Large intestine (tissue), 3 donors: ENCODE data around the gene EPN1. TPM values are rescaled to one million over a fixed set of nuclear protein-coding genes. Genes with fewer than 3 reads are reported as not detected.

Source experiments
- DNase-seq, 2 donors: peaks; one replicate each; pipeline versions ENCODE4 v3.0.0 to v3.0.0-alpha.2; 2013
- H3K27ac ChIP-seq: one replicate; pipeline ENCODE4 v1.5.1; 2013; ENCODE audit warnings: low read length
- H3K27me3 ChIP-seq: 2 replicates; pipeline ENCODE4 v1.6.1; 2013; ENCODE audit warnings: low read length; ENCODE audit not compliant: control insufficient read depth, insufficient read depth
- H3K36me3 ChIP-seq: 2 replicates; pipeline ENCODE4 v1.6.1; 2013; ENCODE audit warnings: low read length; ENCODE audit not compliant: control insufficient read depth, insufficient read depth
- H3K4me1 ChIP-seq: one replicate; pipeline ENCODE4 v1.6.1; 2013; ENCODE audit warnings: low read length; ENCODE audit not compliant: control insufficient read depth, insufficient read depth
- H3K4me3 ChIP-seq: one replicate; pipeline ENCODE4 v1.5.1; 2013; ENCODE audit warnings: low read length
- H3K9me3 ChIP-seq: one replicate; pipeline ENCODE4 v1.6.1; 2013; ENCODE audit warnings: mild to moderate bottlenecking, low read depth, low read length, moderate library complexity; ENCODE audit not compliant: control insufficient read depth
- WGBS: methylation state at CpG from one replicate; pipeline ENCODE4 v1.1.5; 2013; ENCODE audit warnings: low lambda C conversion rate; ENCODE audit not compliant: insufficient coverage; 5-methylcytosine and 5-hydroxymethylcytosine counted together
- polyA plus RNA-seq: library from polyadenylated mRNA; unstranded; fragments of 120-200 nt; gene quantifications from one replicate; pipeline ENCODE4 v1.2.1, GENCODE V29; 2013

The EPN1 gene
- polyA plus RNA-seq, 1 donor, result 153 TPM

DNA sequence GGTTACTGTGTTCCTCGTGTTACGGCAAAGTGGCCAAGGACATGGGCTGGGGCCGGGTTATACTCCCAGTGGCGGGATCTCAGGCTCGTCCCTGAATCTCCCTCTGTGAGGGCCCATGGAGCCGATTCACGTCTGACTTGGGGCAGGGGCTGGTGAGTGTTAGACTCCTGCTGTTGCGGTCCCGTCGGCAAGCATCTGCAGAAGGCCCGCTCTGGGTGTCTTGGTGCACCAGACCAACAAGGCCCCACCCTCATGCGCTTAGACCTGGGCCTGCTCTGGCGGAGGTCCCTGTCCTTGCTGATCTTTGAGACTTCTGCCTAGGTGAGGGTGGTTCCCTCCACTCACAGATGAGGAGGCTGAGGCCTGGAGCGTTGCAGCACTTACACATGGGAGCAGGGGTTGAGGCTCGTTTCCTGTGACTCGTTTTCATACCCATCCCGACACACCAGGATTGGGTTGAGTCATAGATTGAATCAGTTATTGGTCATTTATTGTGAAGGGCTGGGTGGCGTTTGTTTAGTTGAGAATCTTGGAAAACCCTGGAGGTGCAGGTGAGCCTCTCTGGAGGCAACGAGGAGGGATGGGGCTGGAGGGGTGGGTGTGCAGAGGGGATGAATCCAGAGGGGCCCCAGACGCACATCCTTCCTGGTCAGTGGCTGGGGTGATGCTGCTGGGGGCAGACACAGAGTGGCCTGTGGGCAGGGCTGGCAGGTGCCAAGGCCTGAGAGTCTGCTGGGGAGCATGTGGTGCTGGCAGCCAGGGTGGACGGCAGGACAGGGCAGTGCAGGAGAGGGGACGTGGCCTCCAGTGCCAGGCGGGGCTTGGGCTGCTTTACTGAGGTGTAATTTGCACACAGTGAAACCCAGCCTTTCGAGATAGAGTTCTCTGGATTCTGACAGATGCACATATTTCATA, 4.6 kb downstream of the EPN1 start:
- Histone ChIP-seq H3K4me3 (no peak overlapping the region), H3K36me3 (peaks cover 49% of the 10 kb centered on the region), H3K27me3 (no peaks in the 10 kb centered on the region), H3K27ac (no peak overlapping the region), H3K9me3 (no peaks in the 10 kb centered on the region), H3K4me1 (peaks cover 37% of the 10 kb centered on the region)
- WGBS, result 87% methylated on average over 3 of the region's 24 CpGs
- no peak for DNase-seq

DNA sequence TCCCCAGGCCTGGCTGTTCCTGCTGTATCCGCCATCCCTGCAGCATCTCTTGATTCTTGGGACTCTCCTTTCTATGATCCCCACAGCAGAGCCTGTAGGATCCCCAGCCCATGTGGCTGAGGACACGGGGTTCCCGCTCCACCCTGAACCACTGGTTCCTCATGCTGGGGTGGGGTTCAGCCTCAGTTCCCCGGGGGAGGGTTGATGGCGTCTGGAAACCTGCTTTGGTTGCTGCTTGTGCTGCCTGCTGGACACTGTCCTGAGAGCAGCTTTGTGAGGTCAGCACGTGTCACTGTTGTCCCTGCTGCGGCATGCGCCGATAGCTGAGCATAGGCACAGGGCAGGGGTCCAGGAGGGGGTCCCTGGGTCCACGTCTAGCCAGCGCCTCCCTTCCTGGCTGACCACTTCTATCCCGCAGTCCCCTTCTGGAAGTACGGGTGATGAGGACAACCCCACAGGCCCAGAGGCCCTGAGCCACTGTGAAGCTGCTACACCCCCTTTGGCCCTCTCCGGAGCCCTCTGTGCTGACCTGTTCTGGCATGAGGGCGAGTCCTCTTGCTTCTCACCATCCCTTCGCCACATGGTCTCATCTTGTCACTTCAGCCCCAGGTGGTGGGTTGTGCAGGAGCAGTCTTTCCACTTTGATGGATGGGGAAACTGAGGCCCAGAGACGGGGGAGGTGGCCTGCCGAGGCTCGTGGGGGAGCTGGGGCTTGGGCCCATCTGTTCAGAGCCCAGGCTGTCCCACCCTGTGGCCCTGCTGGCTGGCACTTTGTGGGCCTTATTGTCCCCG, 5.5 kb downstream of the EPN1 start:
- no CpG with 5 or more reads among the region's 20 CpGs for WGBS
- DNase-seq, result no peak
- H3K4me1 ChIP-seq, result peaks cover 46% of the 10 kb centered on the region
- H3K4me3 ChIP-seq, result no peak overlapping the region
- H3K36me3 ChIP-seq, result peaks cover 56% of the 10 kb centered on the region
- H3K27ac ChIP-seq, result no peak overlapping the region
- no peaks in the 10 kb centered on the region for H3K27me3 ChIP-seq
- no peaks in the 10 kb centered on the region for H3K9me3 ChIP-seq

DNA sequence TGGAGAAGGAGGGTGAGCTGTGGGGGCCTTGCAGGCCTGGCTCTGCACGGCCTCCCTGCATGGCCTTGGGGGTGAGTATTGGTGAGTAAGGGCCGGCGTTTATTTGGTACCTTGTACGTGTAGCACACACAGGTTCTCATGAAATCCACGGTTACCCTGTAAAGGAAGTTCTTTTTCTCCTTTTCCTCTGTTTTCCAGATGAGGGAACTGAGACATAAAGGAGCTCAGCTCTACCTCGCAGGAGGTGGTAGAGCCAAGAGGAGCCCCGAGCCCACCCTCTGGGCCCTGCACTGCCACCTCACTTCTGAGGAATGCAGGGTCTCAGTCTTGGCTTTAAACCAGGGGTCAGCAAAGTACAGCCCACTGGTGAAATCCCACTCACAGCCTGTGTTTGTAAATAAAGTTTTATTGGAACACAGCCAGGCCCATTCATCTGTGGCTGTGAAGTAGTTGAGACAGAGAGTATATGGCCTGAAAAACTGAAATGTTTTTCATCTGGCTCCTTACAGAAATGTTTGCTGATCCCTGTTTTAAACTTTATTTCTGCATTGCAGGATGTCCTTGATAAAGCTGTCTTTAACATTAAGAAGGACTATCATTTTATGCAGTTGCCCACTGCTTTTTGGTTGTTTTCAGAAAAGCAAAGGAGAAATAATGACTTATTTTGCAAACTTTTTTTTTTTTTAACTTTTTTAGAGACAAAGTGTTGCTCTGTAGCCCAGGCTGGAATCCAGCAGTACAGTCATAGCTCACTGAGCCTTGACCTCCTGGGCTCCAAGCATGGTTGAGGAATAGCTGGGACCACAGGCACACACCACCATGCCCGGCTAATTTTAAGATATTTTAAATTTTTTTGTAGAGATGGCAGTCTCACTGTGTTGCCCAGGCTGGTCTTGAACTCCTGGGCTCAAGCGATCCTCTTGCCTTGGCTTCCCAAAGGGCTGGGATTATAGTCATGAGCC, 6.4 kb downstream of the EPN1 start:
- Histone ChIP-seq H3K27ac (no peak overlapping the region), H3K4me1 (peaks cover 53% of the 10 kb centered on the region), H3K27me3 (no peaks in the 10 kb centered on the region), H3K4me3 (no peak overlapping the region), H3K36me3 (peaks cover 65% of the 10 kb centered on the region), H3K9me3 (no peaks in the 10 kb centered on the region)
- no CpG with 5 or more reads among the region's 9 CpGs for WGBS
- no peak for DNase-seq

DNA sequence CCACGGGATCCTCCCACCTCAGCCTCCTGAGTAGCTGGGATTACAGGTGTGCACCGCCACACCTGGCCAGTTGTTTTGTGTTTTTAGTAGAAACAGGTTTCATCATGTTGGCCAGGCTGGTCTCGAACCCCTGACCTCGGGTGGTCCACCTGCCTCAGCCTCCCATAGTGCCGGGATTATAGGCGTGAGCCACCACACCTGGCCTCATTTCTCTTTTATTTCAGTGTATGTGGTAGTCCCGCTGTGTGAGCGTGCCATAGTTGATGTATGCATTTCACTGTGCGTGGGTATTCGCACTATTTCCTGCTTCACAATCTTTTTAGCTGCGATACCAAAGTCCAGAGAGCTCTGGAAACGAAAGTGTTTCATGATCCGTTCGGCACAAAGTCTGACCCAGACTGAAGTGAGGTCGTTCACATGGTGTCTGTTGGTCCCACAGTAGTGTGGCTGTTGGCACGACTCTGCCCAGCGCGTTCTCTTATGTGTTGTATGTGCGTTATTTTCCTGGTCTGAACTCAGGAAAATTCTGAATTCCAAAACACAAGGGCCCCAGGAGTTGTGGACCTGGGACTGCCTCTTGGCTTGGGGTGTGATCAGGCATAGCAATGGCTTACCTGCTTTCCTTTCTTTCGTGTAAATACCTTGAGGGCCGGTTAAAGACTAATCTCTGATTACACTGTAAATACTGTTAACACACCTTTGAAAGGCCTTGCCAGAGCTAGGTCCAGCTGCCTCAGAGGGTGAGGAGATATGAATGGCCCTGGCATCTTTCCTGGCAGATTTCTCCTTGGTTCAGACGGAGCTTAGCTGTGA, 8.6 kb downstream of the EPN1 start:
- H3K4me1 ChIP-seq, result peaks cover 52% of the 10 kb centered on the region
- 95% methylated on average over 3 of the region's 22 CpGs for WGBS
- H3K9me3 ChIP-seq, result no peaks in the 10 kb centered on the region
- H3K27me3 ChIP-seq, result no peaks in the 10 kb centered on the region
- H3K4me3 ChIP-seq, result peak overlapping the region; percentile 3
- H3K36me3 ChIP-seq, result peaks cover 56% of the 10 kb centered on the region
- DNase-seq, result peak; percentile 84 to 97
- H3K27ac ChIP-seq, result peak overlapping the region; percentile 95

DNA sequence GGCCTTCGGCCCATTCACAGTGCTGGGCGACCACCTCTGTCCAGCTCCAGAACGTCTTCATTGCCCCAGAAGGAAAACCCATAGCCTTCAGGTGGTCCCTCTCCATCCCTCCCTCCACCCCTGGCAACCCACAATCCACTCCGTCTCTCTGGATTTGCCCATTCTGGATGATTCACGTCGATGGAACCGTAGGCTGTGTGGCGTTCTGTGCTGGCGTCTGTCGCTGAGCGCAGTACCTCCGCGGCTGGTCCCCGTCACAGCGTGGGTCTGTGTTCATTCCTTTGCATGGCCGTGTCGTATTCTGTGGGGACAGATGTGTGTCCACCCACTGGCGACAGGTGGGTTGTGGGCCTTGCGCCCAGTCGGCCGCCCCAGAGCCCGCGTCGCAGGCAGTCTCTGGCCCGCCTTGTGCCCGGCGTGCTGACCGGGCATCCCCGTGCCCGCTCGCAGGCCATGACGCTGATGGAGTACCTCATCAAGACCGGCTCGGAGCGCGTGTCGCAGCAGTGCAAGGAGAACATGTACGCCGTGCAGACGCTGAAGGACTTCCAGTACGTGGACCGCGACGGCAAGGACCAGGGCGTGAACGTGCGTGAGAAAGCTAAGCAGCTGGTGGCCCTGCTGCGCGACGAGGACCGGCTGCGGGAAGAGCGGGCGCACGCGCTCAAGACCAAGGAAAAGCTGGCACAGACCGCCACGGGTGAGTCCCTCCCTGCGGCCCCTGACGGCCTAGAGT, 10.1 kb downstream of the EPN1 start:
- Histone ChIP-seq H3K4me3 (no peak overlapping the region), H3K4me1 (peaks cover 66% of the 10 kb centered on the region), H3K27ac (peak overlapping the region; percentile 95), H3K27me3 (no peaks in the 10 kb centered on the region), H3K36me3 (peaks cover 56% of the 10 kb centered on the region), H3K9me3 (no peaks in the 10 kb centered on the region)
- no CpG with 5 or more reads among the region's 60 CpGs for WGBS
- DNase-seq, result no peak

GRCh38 chr19:55685776-55686175, 10.8 kb downstream of the EPN1 start:
- no CpG with 5 or more reads among the region's 6 CpGs for WGBS
- H3K36me3 ChIP-seq, result peaks cover 56% of the 10 kb centered on the region
- peak overlapping the region; percentile 95 for H3K27ac ChIP-seq
- H3K4me3 ChIP-seq, result no peak overlapping the region
- H3K9me3 ChIP-seq, result no peaks in the 10 kb centered on the region
- peaks cover 69% of the 10 kb centered on the region for H3K4me1 ChIP-seq
- no peak for DNase-seq
- H3K27me3 ChIP-seq, result no peaks in the 10 kb centered on the region

DNA sequence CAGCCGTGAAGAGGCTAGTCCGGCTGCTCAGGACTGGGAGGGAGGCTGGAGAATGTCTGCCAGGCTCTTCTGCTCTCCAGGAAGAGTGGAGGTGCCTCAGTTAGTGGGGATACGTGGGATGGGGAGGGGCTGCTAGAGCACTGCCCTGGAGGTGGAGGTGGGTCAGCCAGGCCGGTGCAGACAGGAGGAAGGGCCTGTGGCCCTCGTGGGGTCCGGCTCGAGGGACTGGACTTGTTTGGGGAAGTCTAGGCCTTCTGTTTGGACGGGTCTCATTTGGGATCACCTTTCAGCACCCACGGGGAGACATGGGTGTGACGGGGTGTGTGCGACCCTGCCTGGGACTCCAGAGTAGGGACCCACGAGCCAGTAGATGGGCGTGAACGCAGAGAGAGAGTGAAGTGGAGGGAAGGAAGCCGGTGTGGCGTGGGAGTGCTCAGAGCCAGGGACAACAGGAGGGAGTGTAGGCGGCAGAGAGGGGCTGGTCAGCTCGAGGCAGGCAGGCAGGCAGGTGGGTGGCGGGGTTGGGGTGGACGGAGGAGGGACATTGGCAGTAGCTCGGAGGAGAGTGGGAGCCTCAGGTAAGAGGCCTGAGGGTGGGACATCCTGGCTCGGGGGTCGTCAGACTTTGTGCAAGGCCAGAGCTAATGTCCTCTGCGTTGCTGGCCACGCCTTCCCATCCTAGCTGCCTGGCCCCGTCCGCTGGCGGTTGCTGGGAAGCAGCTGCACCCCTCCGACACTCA, 11.5 kb downstream of the EPN1 start:
- 92% methylated on average over 2 of the region's 29 CpGs for WGBS
- peaks cover 56% of the 10 kb centered on the region for H3K36me3 ChIP-seq
- DNase-seq, result no peak
- peak overlapping the region; percentile 95 for H3K27ac ChIP-seq
- H3K4me1 ChIP-seq, result peaks cover 69% of the 10 kb centered on the region
- H3K9me3 ChIP-seq, result no peaks in the 10 kb centered on the region
- H3K4me3 ChIP-seq, result no peak overlapping the region
- H3K27me3 ChIP-seq, result no peaks in the 10 kb centered on the region

GRCh38 chr19:55687281-55688201, 12.5 kb downstream of the EPN1 start:
- peak; percentile 81 to 92 for DNase-seq
- Histone ChIP-seq H3K9me3 (no peaks in the 10 kb centered on the region), H3K27me3 (no peaks in the 10 kb centered on the region), H3K4me3 (no peak overlapping the region), H3K36me3 (peaks cover 57% of the 10 kb centered on the region), H3K27ac (peak overlapping the region; percentile 95), H3K4me1 (peaks cover 69% of the 10 kb centered on the region)
- WGBS, result no CpG with 5 or more reads among the region's 22 CpGs
